Neuronal stem cell (in vitro differentiated cells): ENCODE data around the gene DHX9.

Source experiments
- DNase-seq: peaks from one replicate; pipeline ENCODE4 v3.0.0-alpha.2; 2013; ENCODE audit warnings: low spot score
- H2AFZ ChIP-seq: one replicate; pipeline ENCODE4 v1.6.1; 2013; ENCODE audit warnings: mild to moderate bottlenecking, low read length, inconsistent platforms
- H2AK5ac ChIP-seq: 2 replicates; pipeline ENCODE4 v1.6.1; 2013; ENCODE audit warnings: low read depth, mild to moderate bottlenecking, inconsistent platforms, low read length, moderate library complexity, mixed read lengths
- H2BK120ac ChIP-seq: 2 replicates; pipeline ENCODE4 v1.6.1; 2013; ENCODE audit warnings: low read depth, mild to moderate bottlenecking, inconsistent platforms, low read length, moderate library complexity, mixed read lengths
- H2BK12ac ChIP-seq: one replicate; pipeline ENCODE4 v1.6.1; 2013; ENCODE audit warnings: low read length, inconsistent platforms
- H2BK15ac ChIP-seq: 2 replicates; pipeline ENCODE4 v1.6.1; 2013; ENCODE audit warnings: mild to moderate bottlenecking, low read length, inconsistent platforms, mixed read lengths
- H2BK5ac ChIP-seq: one replicate; pipeline ENCODE4 v1.6.1; 2013; ENCODE audit warnings: inconsistent platforms, mild to moderate bottlenecking, low read length, moderate library complexity
- H3K14ac ChIP-seq: one replicate; pipeline ENCODE4 v1.6.1; 2013; ENCODE audit warnings: low read length, inconsistent platforms
- H3K18ac ChIP-seq: 2 replicates; pipeline ENCODE4 v1.6.1; 2013; ENCODE audit warnings: low read length, inconsistent platforms
- H3K23ac ChIP-seq: 2 replicates; pipeline ENCODE4 v1.6.1; 2013; ENCODE audit warnings: low read depth, mild to moderate bottlenecking, mixed read lengths, low read length, inconsistent platforms; ENCODE audit not compliant: poor library complexity
- H3K27ac ChIP-seq: replicated peaks from 3 replicates; pipeline ENCODE4 v1.5.1; 2013; ENCODE audit warnings: low read length, inconsistent platforms
- H3K27me3 ChIP-seq, 3 experiments: 2 replicates each; pipeline ENCODE4 v1.6.1; 2013; ENCODE audit warnings: low read length in 3 of 3, mild to moderate bottlenecking in 2 of 3, inconsistent platforms in 1 of 3, low read depth in 1 of 3, mixed read lengths in 1 of 3, moderate library complexity in 1 of 3; ENCODE audit not compliant: control insufficient read depth in 3 of 3, insufficient read depth in 3 of 3
- H3K36me3 ChIP-seq, 2 donors: replicated peaks in 1 of 2; 2 replicates each; pipeline ENCODE4 v1.6.1; 2013; ENCODE audit warnings: low read length in 2 of 2; ENCODE audit not compliant: control insufficient read depth in 2 of 2, insufficient read depth in 2 of 2
- H3K4ac ChIP-seq: 2 replicates; pipeline ENCODE4 v1.6.1; 2013; ENCODE audit warnings: inconsistent platforms, mild to moderate bottlenecking, low read length, moderate library complexity
- H3K4me1 ChIP-seq, 2 donors: 1 replicate in 1 of 2; 2 replicates in 1 of 2; pipeline ENCODE4 v1.6.1; 2013; ENCODE audit warnings: low read length in 2 of 2, low read depth in 1 of 2; ENCODE audit not compliant: control insufficient read depth in 2 of 2, insufficient read depth in 1 of 2
- H3K4me2 ChIP-seq: one replicate; pipeline ENCODE4 v1.6.1; 2013; ENCODE audit warnings: mild to moderate bottlenecking, low read length, inconsistent platforms; ENCODE audit not compliant: insufficient read depth, poor library complexity, severe bottlenecking
- H3K4me3 ChIP-seq, 2 donors: 2 replicates each; pipeline ENCODE4 v1.5.1; 2013; ENCODE audit warnings: low read length in 2 of 2, mild to moderate bottlenecking in 2 of 2, inconsistent platforms in 1 of 2, moderate library complexity in 1 of 2
- H3K79me1 ChIP-seq: one replicate; pipeline ENCODE4 v1.6.1; 2013; ENCODE audit warnings: low read depth, mild to moderate bottlenecking, inconsistent platforms, low read length, moderate library complexity
- H3K9ac ChIP-seq: one replicate; pipeline ENCODE4 v1.6.1; 2013; ENCODE audit warnings: mild to moderate bottlenecking, low read depth, low read length, inconsistent platforms; ENCODE audit not compliant: poor library complexity
- H3K9me3 ChIP-seq, 2 donors: replicated peaks in 1 of 2; 2 replicates each; pipeline versions ENCODE3 to v1.6.1; 2013; ENCODE audit warnings: low read length in 2 of 2, mild to moderate bottlenecking in 2 of 2, inconsistent platforms in 1 of 2, low read depth in 1 of 2, mixed read lengths in 1 of 2, moderate library complexity in 1 of 2; ENCODE audit not compliant: control insufficient read depth in 2 of 2, insufficient read depth in 1 of 2
- H4K8ac ChIP-seq: one replicate; pipeline ENCODE4 v1.6.1; 2013; ENCODE audit warnings: low read depth, mild to moderate bottlenecking, inconsistent platforms, low read length, moderate library complexity
- H4K91ac ChIP-seq: one replicate; pipeline ENCODE4 v1.6.1; 2013; ENCODE audit warnings: low read length, low read depth, mild to moderate bottlenecking, inconsistent platforms; ENCODE audit not compliant: poor library complexity
- WGBS, 2 donors: extraction: QIAGEN DNeasy Blood & Tissue Kit; methylation state at CpG; one replicate each; pipeline ENCODE4 v1.1.7; 2013; ENCODE audit warnings: missing lambda C conversion rate in 2 of 2, mixed read lengths in 1 of 2; ENCODE audit not compliant: insufficient read length in 2 of 2, insufficient replicate concordance in 1 of 2; ENCODE audit errors: extremely low coverage in 2 of 2; 5-methylcytosine and 5-hydroxymethylcytosine counted together

Gene DHX9

DNA sequence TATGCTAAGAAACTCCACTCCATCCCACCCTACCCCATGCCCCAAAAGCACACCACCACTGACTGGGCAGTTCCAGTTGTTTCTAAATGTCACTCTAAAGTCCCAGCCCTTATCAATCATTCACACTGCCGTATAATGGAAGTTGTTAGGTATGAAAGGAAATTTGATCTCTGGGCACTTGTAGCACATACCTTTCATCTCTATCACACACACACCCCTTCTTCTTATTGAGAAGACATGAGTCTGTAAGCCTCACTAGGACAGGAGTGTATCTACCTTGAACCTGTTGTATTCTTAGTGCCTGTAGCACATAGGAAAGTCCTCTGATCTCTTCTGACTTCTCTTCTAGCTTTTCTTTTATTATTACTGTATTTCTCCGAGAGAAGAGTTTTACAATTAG, 22.3 kb upstream of the DHX9 start:
- no peak overlapping the region for H4K91ac ChIP-seq
- H3K27ac ChIP-seq, result no peak overlapping the region
- H3K18ac ChIP-seq, result no peak overlapping the region
- H4K8ac ChIP-seq, result no peak overlapping the region
- no peak overlapping the region for H3K23ac ChIP-seq
- no peak overlapping the region for H3K4me2 ChIP-seq
- H2BK12ac ChIP-seq, result no peak overlapping the region
- no peak overlapping the region for H2BK5ac ChIP-seq
- H2AK5ac ChIP-seq, result no peak overlapping the region
- H3K4me1 ChIP-seq, result no peaks in the 10 kb centered on the region
- no peaks in the 10 kb centered on the region for H3K79me1 ChIP-seq
- H2AFZ ChIP-seq, result no peak overlapping the region
- no peak overlapping the region for H3K4ac ChIP-seq
- no peak overlapping the region for H3K4me3 ChIP-seq
- WGBS, 2 donors, result no CpG with 5 or more reads among the region's 2 CpGs
- H2BK15ac ChIP-seq, result no peak overlapping the region
- H3K14ac ChIP-seq, result no peak overlapping the region
- no peaks in the 10 kb centered on the region for H3K27me3 ChIP-seq
- no peaks in the 10 kb centered on the region for H3K9me3 ChIP-seq
- peaks cover 0 to 2% of the 10 kb centered on the region in 2 donors for H3K36me3 ChIP-seq
- H3K9ac ChIP-seq, result no peak overlapping the region
- H2BK120ac ChIP-seq, result no peak overlapping the region
- DNase-seq, result no peak

DNA sequence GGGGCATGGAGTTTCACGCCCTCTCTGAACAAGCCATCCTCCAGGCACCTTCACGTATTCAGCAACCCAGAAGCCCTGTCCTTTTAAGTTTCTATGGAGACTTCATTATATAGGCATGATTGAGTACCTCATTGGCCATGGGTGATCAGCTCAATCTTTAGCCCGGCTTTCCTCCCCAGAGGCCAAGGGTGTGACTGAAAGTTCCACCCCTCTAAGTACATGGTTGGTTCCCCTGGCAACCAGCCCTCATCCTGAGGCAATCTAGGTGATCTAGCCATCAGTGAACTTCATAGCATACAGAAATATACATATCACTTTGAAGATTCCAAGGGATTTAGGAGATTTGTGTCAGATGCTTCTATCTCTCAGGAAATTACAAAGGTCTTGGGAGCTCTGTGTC, 21.3 kb upstream of the DHX9 start:
- no peak overlapping the region for H3K9ac ChIP-seq
- no CpG with 5 or more reads among the region's 3 CpGs for WGBS, 2 donors

DNA sequence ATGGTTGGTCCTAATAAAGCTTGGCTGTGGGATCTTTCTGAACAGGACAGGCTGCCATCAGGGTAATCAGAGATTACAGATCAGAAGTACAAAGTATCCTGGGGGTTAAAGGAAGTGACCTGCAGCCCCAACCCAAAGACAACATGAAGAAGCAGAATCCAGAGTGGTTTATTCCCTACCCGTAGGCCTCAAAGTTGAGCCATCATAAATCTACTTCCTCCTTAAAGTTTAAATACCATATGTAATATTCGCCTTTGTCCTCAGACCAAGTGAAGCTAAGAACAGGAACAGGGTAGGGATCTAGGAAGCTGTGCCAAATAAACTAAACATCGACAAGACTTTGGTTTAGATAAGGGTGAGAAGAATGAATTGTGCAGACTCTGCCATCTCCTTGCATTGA, 15.9 kb upstream of the DHX9 start:
- Histone ChIP-seq H2BK120ac (no peak overlapping the region), H3K79me1 (no peaks in the 10 kb centered on the region), H4K8ac (no peak overlapping the region), H3K4me2 (no peak overlapping the region), H3K18ac (no peak overlapping the region), H3K23ac (no peak overlapping the region), H3K9ac (no peak overlapping the region), H3K14ac (no peak overlapping the region), H3K4ac (no peak overlapping the region), H3K9me3 (no peaks in the 10 kb centered on the region), H3K36me3 (no peaks in the 10 kb centered on the region), H2AK5ac (no peak overlapping the region), H3K4me3 (no peak overlapping the region), H3K27me3 (no peaks in the 10 kb centered on the region), H2BK15ac (no peak overlapping the region), H2BK5ac (no peak overlapping the region), H2AFZ (no peak overlapping the region), H3K27ac (no peak overlapping the region), H3K4me1 (no peaks in the 10 kb centered on the region), H4K91ac (no peak overlapping the region), H2BK12ac (no peak overlapping the region)
- DNase-seq, result no peak
- no CpG with 5 or more reads among the region's 3 CpGs for WGBS, 2 donors

More for the DNA sequence above, 21.3 kb upstream of the DHX9 start:
- Histone ChIP-seq H3K79me1 (no peaks in the 10 kb centered on the region), H3K23ac (no peak overlapping the region), H4K91ac (no peak overlapping the region), H4K8ac (no peak overlapping the region), H3K18ac (no peak overlapping the region), H3K4me3 (no peak overlapping the region), H2BK15ac (no peak overlapping the region), H3K27me3 (no peaks in the 10 kb centered on the region), H2AFZ (no peak overlapping the region), H3K9me3 (no peaks in the 10 kb centered on the region), H3K27ac (no peak overlapping the region), H2BK12ac (no peak overlapping the region), H3K4me1 (no peaks in the 10 kb centered on the region), H2BK5ac (no peak overlapping the region), H3K36me3 (peaks cover 0 to 2% of the 10 kb centered on the region in 2 donors), H3K4me2 (no peak overlapping the region), H3K4ac (no peak overlapping the region), H2AK5ac (no peak overlapping the region), H3K14ac (no peak overlapping the region), H2BK120ac (no peak overlapping the region)
- DNase-seq, result no peak

- Histone ChIP-seq H3K9ac (no peak overlapping the region), H3K27me3 (no peaks in the 10 kb centered on the region), H3K4ac (no peak overlapping the region), H3K79me1 (no peaks in the 10 kb centered on the region), H2BK120ac (no peak overlapping the region), H3K4me3 (no peak overlapping the region), H3K4me1 (peaks cover 0 to 6% of the 10 kb centered on the region in 2 donors), H3K36me3 (no peaks in the 10 kb centered on the region), H3K4me2 (no peak overlapping the region), H3K9me3 (no peaks in the 10 kb centered on the region), H4K91ac (no peak overlapping the region), H2BK5ac (no peak overlapping the region), H3K14ac (no peak overlapping the region), H2BK15ac (no peak overlapping the region), H4K8ac (no peak overlapping the region), H3K27ac (no peak overlapping the region), H3K18ac (no peak overlapping the region), H2BK12ac (no peak overlapping the region), H2AFZ (no peak overlapping the region), H3K23ac (no peak overlapping the region), H2AK5ac (no peak overlapping the region)
- no peak for DNase-seq
- no CpG with 5 or more reads among the region's 2 CpGs for WGBS, 2 donors
Observed at GRCh38 chr1:182826892-182827291, 12.3 kb upstream of the DHX9 start.
